Thyroid gland (tissue), 4 donors: Measurements from ENCODE around the gene SH3GL1. TPM values are rescaled to one million over a fixed set of nuclear protein-coding genes. Genes with fewer than 3 reads are reported as not detected.
A peak's percentile ranks its signal among the peaks of the same experiment; 100 is the strongest.

Experiments
- DNase-seq, 2 donors: peaks; one replicate each; pipeline ENCODE4 v3.0.0-alpha.2; 2019
- H3K27ac ChIP-seq, 3 donors: fragments of 200-600 bp; sonication (generic); 1 replicate in 2 of 3; 2 replicates in 1 of 3; pipeline ENCODE4 v1.5.1; 2016 to 2019; ENCODE audit warnings: mild to moderate bottlenecking in 1 of 3, moderate library complexity in 1 of 3
- H3K27me3 ChIP-seq: fragments of 200-600 bp; sonication (generic); one replicate; pipeline ENCODE4 v1.5.1; 2019
- H3K36me3 ChIP-seq, 2 donors: fragments of 200-600 bp; sonication (generic); one replicate each; pipeline ENCODE4 v1.5.1; 2016 to 2019
- H3K4me1 ChIP-seq, 2 donors: fragments of 200-600 bp; sonication (generic); one replicate each; pipeline ENCODE4 v1.5.1; 2017 to 2019
- H3K4me3 ChIP-seq, 3 donors: fragments of 200-600 bp; sonication (generic); replicated peaks in 1 of 3; 1 replicate in 2 of 3; 2 replicates in 1 of 3; pipeline ENCODE4 v1.5.1; 2016; ENCODE audit warnings: mild to moderate bottlenecking in 1 of 3
- H3K9me3 ChIP-seq: fragments of 200-600 bp; sonication (generic); one replicate; pipeline ENCODE4 v1.5.1; 2017
- CTCF ChIP-seq, 6 experiments: fragments of 200-600 bp in 3 of 6; fragments of 450-650 bp in 3 of 6; sonication (generic) in 3 of 6; IDR thresholded peaks; one replicate each; pipeline ENCODE4 v1.5.1; 2016 to 2019; ENCODE audit warnings: antibody characterized with exemption in 6 of 6, mild to moderate bottlenecking in 2 of 6, inconsistent platforms in 1 of 6, moderate library complexity in 1 of 6
- POLR2A ChIP-seq, 2 donors: fragments of 450-650 bp; IDR thresholded peaks; one replicate each; pipeline ENCODE4 v1.6.1; 2017; ENCODE audit warnings: antibody characterized with exemption in 2 of 2, mild to moderate bottlenecking in 2 of 2, moderate library complexity in 1 of 2
- WGBS, 2 donors: methylation state at CpG; one replicate each; pipeline ENCODE4 v1.1.5; 2017; 5-methylcytosine and 5-hydroxymethylcytosine counted together
- intact Hi-C: fragments of 100-400 bp; cut with DNase I; formaldehyde crosslinking; loops from one replicate; pipeline ENCODE4 v1.15.1; 2023
- total RNA-seq, 4 donors: library from RNA; depleted of rRNA; stranded (reverse); fragments of >200 nt; gene quantifications; one replicate each; pipeline ENCODE4 v1.2.3, GENCODE V29; 2016

The SH3GL1 gene, protein sequence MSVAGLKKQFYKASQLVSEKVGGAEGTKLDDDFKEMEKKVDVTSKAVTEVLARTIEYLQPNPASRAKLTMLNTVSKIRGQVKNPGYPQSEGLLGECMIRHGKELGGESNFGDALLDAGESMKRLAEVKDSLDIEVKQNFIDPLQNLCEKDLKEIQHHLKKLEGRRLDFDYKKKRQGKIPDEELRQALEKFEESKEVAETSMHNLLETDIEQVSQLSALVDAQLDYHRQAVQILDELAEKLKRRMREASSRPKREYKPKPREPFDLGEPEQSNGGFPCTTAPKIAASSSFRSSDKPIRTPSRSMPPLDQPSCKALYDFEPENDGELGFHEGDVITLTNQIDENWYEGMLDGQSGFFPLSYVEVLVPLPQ
- total RNA-seq: 10 to 100 TPM; 33.1 to 42.4 (median 36.7) TPM

GRCh38 chr19:4400135-4400936 lies at the start of gene SH3GL1:
Gene SH3GL1 (minus strand): TSS chr19:4400547. CDS start chr19:4400368, 179 bp downstream.
- 0 to 2% methylated on average over 9 to 12 of the region's 90 CpGs for WGBS, 2 donors
- peak; percentile 93 to 94 for DNase-seq
- TF ChIP-seq POLR2A (IDR thresholded peaks at IDR 0.05) (peak; percentile 66 to 88), CTCF (IDR thresholded peaks at IDR 0.05) (peak; percentile 65 to 100 (median 95))
- Histone ChIP-seq H3K4me1 (peaks cover 30 to 51% of the 10 kb centered on the region in 2 donors), H3K9me3 (no peaks in the 10 kb centered on the region), H3K27me3 (no peaks in the 10 kb centered on the region), H3K4me3 (peak within 1 kb of the TSS; percentile 60 to 83 (median 74)), H3K36me3 (peaks cover 0 to 8% of the 10 kb centered on the region in 2 donors), H3K27ac (peak within 1 kb of the TSS; percentile 73 to 90 (median 84))
- intact Hi-C loops: loop anchor here (10.0 kb wide), 1 partner anchor 156 kb away; the partner anchor contains the start of gene YJU2

- H3K36me3 ChIP-seq: peaks cover 78 to 90% of the 10 kb centered on the region in 2 donors
Measured at GRCh38 chr19:4449639-4450028, 49.3 kb upstream of the SH3GL1 start.

DNA sequence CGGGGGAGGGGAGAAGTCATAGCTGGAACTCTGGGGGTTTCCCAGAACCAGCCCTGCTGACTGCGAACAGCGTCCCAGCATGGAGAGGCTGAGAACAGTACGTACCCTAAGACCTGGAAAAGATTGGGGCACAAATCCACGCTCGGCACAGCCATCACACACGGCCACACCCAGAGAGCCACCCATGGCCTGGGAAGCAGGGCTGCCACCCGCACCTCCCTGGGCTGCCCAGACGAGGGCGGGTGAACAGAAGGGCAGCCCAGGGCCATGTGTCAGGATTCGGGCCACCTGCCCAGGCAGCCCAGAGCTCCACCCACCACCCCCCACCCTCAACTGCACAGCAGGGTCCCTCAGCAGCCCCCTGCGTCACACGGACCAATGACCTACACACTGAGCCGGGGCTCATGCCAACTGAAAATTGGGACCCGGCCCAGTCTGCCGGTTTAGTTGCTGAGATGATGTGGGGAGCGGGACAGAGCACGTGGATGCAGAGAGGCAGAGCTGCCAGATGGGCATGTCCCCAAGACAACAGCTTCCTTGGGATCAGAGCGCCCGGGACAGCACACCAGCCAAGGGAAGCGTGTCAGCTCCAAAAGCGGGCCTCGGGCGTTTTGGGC lies 48.8 kb upstream of the SH3GL1 start:
- Histone ChIP-seq H3K36me3 (peaks cover 81 to 91% of the 10 kb centered on the region in 2 donors), H3K27me3 (no peaks in the 10 kb centered on the region), H3K4me3 (no peak overlapping the region), H3K27ac (no peak overlapping the region), H3K9me3 (no peaks in the 10 kb centered on the region), H3K4me1 (peaks cover 0 to 3% of the 10 kb centered on the region in 2 donors)
- TF ChIP-seq POLR2A (IDR thresholded peaks at IDR 0.05) (no peak), CTCF (IDR thresholded peaks at IDR 0.05) (no peak)
- WGBS, 2 donors: 90 to 100% methylated on average over 1 to 17 of the region's 24 CpGs
- intact Hi-C loops: no loop called here
- DNase-seq: no peak

More at GRCh38 chr19:4449639-4450028, 49.3 kb upstream of the SH3GL1 start:
- TF ChIP-seq POLR2A (IDR thresholded peaks at IDR 0.05) (no peak), CTCF (IDR thresholded peaks at IDR 0.05) (no peak)
- no peak overlapping the region for H3K4me3 ChIP-seq
- H3K4me1 ChIP-seq: peaks cover 1 to 8% of the 10 kb centered on the region in 2 donors
- no peak for DNase-seq
- H3K27me3 ChIP-seq: no peaks in the 10 kb centered on the region
- 90 to 95% methylated on average over 9 of the region's 9 CpGs for WGBS, 2 donors
- intact Hi-C loops: no loop called here
- H3K27ac ChIP-seq: no peak overlapping the region
- no peaks in the 10 kb centered on the region for H3K9me3 ChIP-seq

GRCh38 chr19:4448147-4448985 lies 48.0 kb upstream of the SH3GL1 start:
- no peak for DNase-seq
- Histone ChIP-seq H3K27ac (no peak overlapping the region), H3K4me3 (no peak overlapping the region), H3K9me3 (no peaks in the 10 kb centered on the region), H3K27me3 (no peaks in the 10 kb centered on the region), H3K36me3 (peaks cover 80 to 86% of the 10 kb centered on the region in 2 donors), H3K4me1 (no peaks in the 10 kb centered on the region)
- intact Hi-C loops: no loop called here
- TF ChIP-seq POLR2A (IDR thresholded peaks at IDR 0.05) (no peak), CTCF (IDR thresholded peaks at IDR 0.05) (no peak)
- 89 to 94% methylated on average over 22 to 28 of the region's 30 CpGs for WGBS, 2 donors
